Osteoblast (primary cell): Measurements from ENCODE around the gene C3orf38. TPM values are rescaled to one million over a fixed set of nuclear protein-coding genes. Genes with fewer than 3 reads are reported as not detected.

Experiments used
- DNase-seq: peaks from one replicate; pipeline ENCODE4 v3.0.0; 2011; ENCODE audit warnings: low spot score, mixed read lengths; ENCODE audit not compliant: insufficient read length; ENCODE audit errors: missing footprints
- H2AFZ ChIP-seq: 2 replicates; pipeline ENCODE4 v1.6.0; 2011; ENCODE audit warnings: mild to moderate bottlenecking, low read length
- H3K27ac ChIP-seq: 2 replicates; pipeline ENCODE4 v1.5.1; 2011; ENCODE audit warnings: mild to moderate bottlenecking, low read depth, low read length, moderate library complexity
- H3K27me3 ChIP-seq: 2 replicates; pipeline ENCODE4 v1.6.0; 2012; ENCODE audit warnings: mild to moderate bottlenecking, control low read depth, inconsistent platforms, low read length, moderate library complexity; ENCODE audit not compliant: insufficient read depth
- H3K36me3 ChIP-seq: 2 replicates; pipeline ENCODE4 v1.5.1; 2011; ENCODE audit warnings: mild to moderate bottlenecking, low read length, control low read depth, moderate library complexity; ENCODE audit not compliant: insufficient read depth
- H3K4me1 ChIP-seq: 2 replicates; pipeline ENCODE4 v1.5.1; 2011; ENCODE audit warnings: mild to moderate bottlenecking, low read length, control low read depth, moderate library complexity; ENCODE audit not compliant: insufficient read depth
- H3K4me2 ChIP-seq: 2 replicates; pipeline ENCODE4 v1.6.0; 2011; ENCODE audit warnings: mild to moderate bottlenecking, low read length; ENCODE audit not compliant: insufficient read depth
- H3K4me3 ChIP-seq: fragments of 200-600 bp; sonication (generic); 3 replicates; pipeline ENCODE4 v1.5.1; 2012; ENCODE audit warnings: mild to moderate bottlenecking, low read length, inconsistent platforms; ENCODE audit not compliant: insufficient read depth
- H3K79me2 ChIP-seq: 2 replicates; pipeline ENCODE4 v1.6.0; 2012; ENCODE audit warnings: mild to moderate bottlenecking, low read length, control low read depth, inconsistent platforms; ENCODE audit not compliant: insufficient read depth
- H3K9me3 ChIP-seq: 2 replicates; pipeline ENCODE4 v1.5.1; 2011; ENCODE audit warnings: low read depth, low read length, control low read depth
- H4K20me1 ChIP-seq: 2 replicates; pipeline ENCODE4 v1.6.0; 2012; ENCODE audit warnings: mild to moderate bottlenecking, low read length, control low read depth; ENCODE audit not compliant: insufficient read depth
- total RNA-seq: library from RNA; depleted of rRNA; stranded (reverse); fragments of >200 nt; gene quantifications from 2 replicates; pipeline ENCODE4 v1.2.3, GENCODE V29; 2012
- TF ChIP-seq, protein P1 (sequence below): IDR thresholded peaks from 2 replicates; pipeline ENCODE4 v1.5.1; 2011; ENCODE audit warnings: mild to moderate bottlenecking, low read depth, low read length, moderate library complexity; ENCODE audit errors: extremely low read depth

The C3orf38 gene
- total RNA-seq, 1 donor = 35.5 TPM

DNA sequence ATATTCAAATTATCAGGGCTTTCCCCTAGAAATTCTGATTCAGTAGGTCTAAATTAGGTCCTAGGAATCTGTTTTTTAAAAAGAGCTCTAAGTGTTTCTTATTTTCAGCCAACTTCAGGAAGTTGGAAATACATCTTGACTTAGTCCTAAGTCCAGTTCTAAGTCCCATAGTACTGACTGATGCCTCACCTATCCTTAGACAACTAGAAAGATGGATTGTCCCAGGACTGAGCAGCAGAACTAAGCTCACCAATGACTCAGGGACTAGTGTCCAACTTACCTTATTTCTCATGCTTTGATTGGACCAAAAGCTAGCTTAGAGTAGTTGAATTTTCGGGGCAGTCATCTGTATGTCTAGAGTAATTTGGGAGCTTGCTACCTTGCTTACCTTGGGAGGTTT lies 26.2 kb upstream of the C3orf38 start:
- Histone ChIP-seq H4K20me1 (no peaks in the 10 kb centered on the region), H3K4me1 (no peaks in the 10 kb centered on the region), H2AFZ (no peak overlapping the region), H3K9me3 (no peaks in the 10 kb centered on the region), H3K79me2 (peaks cover 22% of the 10 kb centered on the region), H3K27me3 (no peaks in the 10 kb centered on the region), H3K27ac (no peak overlapping the region), H3K36me3 (no peaks in the 10 kb centered on the region), H3K4me2 (no peak overlapping the region), H3K4me3 (no peak overlapping the region)
- TF ChIP-seq, protein P1, sequence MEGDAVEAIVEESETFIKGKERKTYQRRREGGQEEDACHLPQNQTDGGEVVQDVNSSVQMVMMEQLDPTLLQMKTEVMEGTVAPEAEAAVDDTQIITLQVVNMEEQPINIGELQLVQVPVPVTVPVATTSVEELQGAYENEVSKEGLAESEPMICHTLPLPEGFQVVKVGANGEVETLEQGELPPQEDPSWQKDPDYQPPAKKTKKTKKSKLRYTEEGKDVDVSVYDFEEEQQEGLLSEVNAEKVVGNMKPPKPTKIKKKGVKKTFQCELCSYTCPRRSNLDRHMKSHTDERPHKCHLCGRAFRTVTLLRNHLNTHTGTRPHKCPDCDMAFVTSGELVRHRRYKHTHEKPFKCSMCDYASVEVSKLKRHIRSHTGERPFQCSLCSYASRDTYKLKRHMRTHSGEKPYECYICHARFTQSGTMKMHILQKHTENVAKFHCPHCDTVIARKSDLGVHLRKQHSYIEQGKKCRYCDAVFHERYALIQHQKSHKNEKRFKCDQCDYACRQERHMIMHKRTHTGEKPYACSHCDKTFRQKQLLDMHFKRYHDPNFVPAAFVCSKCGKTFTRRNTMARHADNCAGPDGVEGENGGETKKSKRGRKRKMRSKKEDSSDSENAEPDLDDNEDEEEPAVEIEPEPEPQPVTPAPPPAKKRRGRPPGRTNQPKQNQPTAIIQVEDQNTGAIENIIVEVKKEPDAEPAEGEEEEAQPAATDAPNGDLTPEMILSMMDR = no peak
- DNase-seq = no peak

DNA sequence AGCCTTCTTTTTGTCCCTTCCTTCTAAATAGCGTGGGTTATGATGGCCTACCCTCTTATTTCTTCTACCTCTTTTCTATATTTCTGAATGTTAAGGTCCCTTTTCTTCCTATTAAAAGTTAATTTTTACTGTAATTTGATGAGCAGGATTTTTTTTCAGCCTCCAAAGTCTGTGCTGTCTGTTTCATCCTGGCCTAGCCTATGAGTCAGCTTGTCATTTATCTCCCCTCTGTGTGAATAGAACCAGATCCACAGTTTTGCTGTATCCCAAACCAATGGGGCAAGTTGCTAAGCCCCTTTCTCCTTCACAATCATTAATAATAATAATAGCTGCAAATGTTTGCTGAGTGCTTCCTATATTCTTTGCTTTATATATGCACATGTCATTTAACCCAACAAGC lies 18.1 kb upstream of the C3orf38 start:
- Histone ChIP-seq H3K27me3 (no peaks in the 10 kb centered on the region), H2AFZ (no peak overlapping the region), H4K20me1 (no peaks in the 10 kb centered on the region), H3K9me3 (no peaks in the 10 kb centered on the region), H3K4me2 (no peak overlapping the region), H3K36me3 (peaks cover 7% of the 10 kb centered on the region), H3K27ac (no peak overlapping the region), H3K79me2 (peaks cover 7% of the 10 kb centered on the region), H3K4me1 (peaks cover 8% of the 10 kb centered on the region), H3K4me3 (no peak overlapping the region)
- TF ChIP-seq, protein P1 = no peak
- no peak for DNase-seq

DNA sequence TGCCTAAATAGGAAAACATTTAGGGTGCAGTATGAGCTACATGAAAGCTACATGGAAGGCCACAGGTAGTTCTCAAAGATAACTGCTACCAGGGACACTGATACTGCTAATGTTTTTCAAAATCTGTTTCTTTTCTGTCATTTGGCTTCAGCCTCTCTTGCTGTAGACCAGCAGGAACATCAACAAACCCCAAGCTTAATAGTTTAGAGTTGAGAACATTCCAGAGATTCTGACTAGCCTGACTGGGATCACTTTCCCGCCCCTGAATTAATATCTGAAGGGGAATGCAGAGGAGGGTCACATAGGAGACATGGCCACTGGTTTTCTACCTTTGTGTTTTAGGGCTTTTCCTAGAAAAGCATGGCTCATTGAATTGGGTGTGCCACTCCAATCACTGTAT lies 16.9 kb upstream of the C3orf38 start:
- no peaks in the 10 kb centered on the region for H3K27me3 ChIP-seq
- no peak overlapping the region for H3K4me2 ChIP-seq
- peaks cover 14% of the 10 kb centered on the region for H3K4me1 ChIP-seq
- H3K9me3 ChIP-seq = no peaks in the 10 kb centered on the region
- H2AFZ ChIP-seq = no peak overlapping the region
- no peaks in the 10 kb centered on the region for H4K20me1 ChIP-seq
- no peak overlapping the region for H3K4me3 ChIP-seq
- no peaks in the 10 kb centered on the region for H3K79me2 ChIP-seq
- H3K27ac ChIP-seq = no peak overlapping the region
- TF ChIP-seq, protein P1 = no peak
- DNase-seq = no peak
- H3K36me3 ChIP-seq = peaks cover 9% of the 10 kb centered on the region

DNA sequence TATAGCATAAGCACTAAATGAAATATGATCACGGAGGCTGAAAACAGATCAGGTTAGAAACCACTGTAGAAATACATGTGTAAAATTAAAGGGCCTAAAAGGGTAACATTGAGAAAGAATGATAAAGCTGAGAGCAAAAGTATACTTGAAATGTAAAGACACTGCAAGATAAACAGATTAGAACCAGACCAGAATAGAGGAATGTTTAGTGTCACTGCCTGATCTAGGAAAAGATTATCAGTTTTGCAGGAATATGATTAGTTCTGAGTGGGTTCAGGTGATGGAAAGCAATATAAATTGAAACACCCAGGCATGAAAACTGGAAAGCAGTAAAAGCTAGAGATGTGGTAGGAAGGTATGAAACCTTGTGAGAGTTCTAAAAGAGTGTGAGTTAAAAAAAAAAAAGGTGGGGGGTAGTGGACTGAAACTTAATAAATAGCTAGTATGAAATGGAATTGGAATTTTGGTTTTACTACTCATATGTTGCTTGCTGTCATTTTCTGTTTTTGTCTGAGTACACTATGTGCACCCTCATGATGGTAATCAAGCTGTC lies 16.0 kb upstream of the C3orf38 start:
- no peak overlapping the region for H3K4me2 ChIP-seq
- H3K9me3 ChIP-seq = no peaks in the 10 kb centered on the region
- peaks cover 17% of the 10 kb centered on the region for H3K4me1 ChIP-seq
- no peak overlapping the region for H3K27ac ChIP-seq
- H4K20me1 ChIP-seq = no peaks in the 10 kb centered on the region
- no peaks in the 10 kb centered on the region for H3K27me3 ChIP-seq
- H2AFZ ChIP-seq = no peak overlapping the region
- H3K36me3 ChIP-seq = peaks cover 10% of the 10 kb centered on the region
- H3K79me2 ChIP-seq = no peaks in the 10 kb centered on the region
- no peak overlapping the region for H3K4me3 ChIP-seq
- TF ChIP-seq, protein P1 = no peak
- DNase-seq = no peak
